LoVo (cell line): ENCODE data around the gene CLCC1.

Experiments used
- DNase-seq: peaks from one replicate; pipeline ENCODE4 v3.0.0-alpha.2; 2016; ENCODE audit warnings: low spot score

The CLCC1 gene

GRCh38 chr1:108916788-108917187, 46.5 kb downstream of the CLCC1 start:
- DNase-seq, result no peak
